GM23338 (cell line): ENCODE data around the gene PTPRN2. TPM values are rescaled to one million over a fixed set of nuclear protein-coding genes. Genes with fewer than 3 reads are reported as not detected.

Experiments
- ATAC-seq: fragments of 200-7000 bp; cut with Tn5 transposase; 3 replicates; pipeline ENCODE4 v1.9.1; 2020
- DNase-seq: peaks from one replicate; pipeline ENCODE4 v3.0.0-alpha.2; 2015; ENCODE audit warnings: low spot score
- H2AFZ ChIP-seq: fragments of 200-600 bp; sonication (generic); 2 replicates; pipeline ENCODE4 v1.8.0; 2016; ENCODE audit warnings: antibody characterized with exemption, mild to moderate bottlenecking, moderate library complexity
- H3F3A ChIP-seq: fragments of 200-600 bp; sonication (generic); replicated peaks from 2 replicates; pipeline ENCODE4 v1.8.0; 2017; ENCODE audit warnings: antibody characterized with exemption, mixed run types, low read depth
- H3K27ac ChIP-seq: fragments of 200-600 bp; sonication (generic); 2 replicates; pipeline ENCODE4 v1.6.1; 2016; ENCODE audit warnings: low read depth
- H3K27me3 ChIP-seq: fragments of 200-600 bp; sonication (generic); 2 replicates; pipeline ENCODE4 v1.8.0; 2016; ENCODE audit warnings: mild to moderate bottlenecking, mixed run types, moderate library complexity; ENCODE audit not compliant: insufficient read depth
- H3K36me3 ChIP-seq: fragments of 200-600 bp; sonication (generic); 2 replicates; pipeline ENCODE4 v1.8.0; 2016; ENCODE audit warnings: mild to moderate bottlenecking; ENCODE audit not compliant: insufficient read depth
- H3K4me1 ChIP-seq: fragments of 200-600 bp; sonication (generic); 2 replicates; pipeline ENCODE4 v1.8.0; 2016; ENCODE audit warnings: mild to moderate bottlenecking, moderate library complexity; ENCODE audit not compliant: insufficient read depth
- H3K4me2 ChIP-seq: fragments of 200-600 bp; sonication (generic); 2 replicates; pipeline ENCODE4 v1.7.1; 2017; ENCODE audit warnings: mixed run types
- H3K4me3 ChIP-seq: fragments of 200-600 bp; sonication (generic); 2 replicates; pipeline ENCODE4 v1.6.1; 2016; ENCODE audit warnings: mixed run types
- H3K79me2 ChIP-seq: fragments of 200-600 bp; sonication (generic); replicated peaks from 2 replicates; pipeline ENCODE4 v1.8.0; 2017; ENCODE audit warnings: mild to moderate bottlenecking; ENCODE audit not compliant: insufficient read depth
- H3K9me2 ChIP-seq: fragments of 200-600 bp; sonication (generic); 2 replicates; pipeline ENCODE4 v1.8.0; 2017; ENCODE audit not compliant: insufficient read depth
- H4K20me1 ChIP-seq: fragments of 200-600 bp; sonication (generic); replicated peaks from 2 replicates; pipeline ENCODE4 v1.8.0; 2017; ENCODE audit warnings: mild to moderate bottlenecking; ENCODE audit not compliant: insufficient read depth
- H3K27ac Mint-ChIP-seq: 2 replicates; pipeline ENCODE4 v1.8.0; 2020; ENCODE audit warnings: inconsistent platforms, mild to moderate bottlenecking, moderate library complexity, mixed read lengths
- H3K27me3 Mint-ChIP-seq: 3 replicates; pipeline ENCODE4 v1.8.0; 2022; ENCODE audit warnings: low read depth, mild to moderate bottlenecking, moderate library complexity, mixed read lengths, inconsistent platforms; ENCODE audit not compliant: insufficient read depth, poor library complexity
- H3K36me3 Mint-ChIP-seq: 3 replicates; pipeline ENCODE4 v1.8.0; 2021; ENCODE audit warnings: low read depth, mild to moderate bottlenecking, inconsistent platforms, moderate library complexity, mixed read lengths
- H3K4me1 Mint-ChIP-seq: 3 replicates; pipeline ENCODE4 v1.8.0; 2020; ENCODE audit warnings: mild to moderate bottlenecking, inconsistent platforms, mixed read lengths
- H3K4me3 Mint-ChIP-seq: 3 replicates; pipeline ENCODE4 v1.8.0; 2021; ENCODE audit warnings: moderate library complexity, mild to moderate bottlenecking, inconsistent platforms, mixed read lengths
- H3K9me3 Mint-ChIP-seq: 3 replicates; pipeline ENCODE4 v1.8.0; 2020; ENCODE audit warnings: moderate library complexity, mild to moderate bottlenecking, inconsistent platforms, mixed read lengths
- EZH2 ChIP-seq: fragments of 200-600 bp; sonication (generic); IDR thresholded peaks from one replicate; pipeline ENCODE4 v1.8.0; 2017; ENCODE audit warnings: antibody characterized with exemption, mild to moderate bottlenecking, low read depth; ENCODE audit not compliant: unreplicated experiment
- EZH2phosphoT487 ChIP-seq: fragments of 200-600 bp; sonication (generic); IDR thresholded peaks from one replicate; pipeline ENCODE4 v1.8.1; 2018; ENCODE audit warnings: antibody characterized with exemption; ENCODE audit not compliant: unreplicated experiment
- JUNB ChIP-seq: IDR thresholded peaks from one replicate; pipeline ENCODE4 v1.6.1; 2016; ENCODE audit warnings: antibody characterized with exemption; ENCODE audit not compliant: unreplicated experiment
- POLR2AphosphoS5 ChIP-seq: IDR thresholded peaks from 2 replicates; pipeline ENCODE4 v1.6.1; 2016; ENCODE audit warnings: antibody characterized with exemption, low read depth
- STAT1 ChIP-seq: IDR thresholded peaks from one replicate; pipeline ENCODE4 v1.6.1; 2016; ENCODE audit warnings: antibody characterized with exemption; ENCODE audit not compliant: unreplicated experiment
- ZNF114 ChIP-seq: fragments of 250-450 bp; sonication (Bioruptor Pico); IDR thresholded peaks from 2 replicates; pipeline ENCODE4 v1.5.0; 2020; ENCODE audit warnings: mild to moderate bottlenecking, moderate library complexity
- polyA plus RNA-seq: library from polyadenylated mRNA; unstranded; fragments of >200 nt; fragmentation: Nextera tagmentation; extraction: Ambion mirVana; gene quantifications from 2 replicates; pipeline ENCODE4 v1.2.1, GENCODE V29; 2016
- total RNA-seq: library from RNA; depleted of rRNA; stranded (reverse); fragments of >200 nt; shearing (Covaris generic); gene quantifications from 2 replicates; pipeline ENCODE4 v1.2.3, GENCODE V29; 2014
- TF ChIP-seq, protein P1 (sequence below): fragments of 250-450 bp; sonication (Bioruptor Pico); IDR thresholded peaks from 2 replicates; pipeline ENCODE4 v1.5.0; 2020; ENCODE audit warnings: mild to moderate bottlenecking, moderate library complexity

PTPRN2 gene
- total and polyA plus RNA-seq, 2 experiments from 2014 or later: 0.87 to 4.0 TPM

GRCh38 chr7:157730614-157731013 is 857.0 kb downstream of the PTPRN2 start:
- ATAC-seq: no peak
- Histone ChIP-seq H3K4me1 (no peaks in the 10 kb centered on the region), H3K4me2 (no peak overlapping the region), H3K4me3 (no peak overlapping the region), H4K20me1 (no peaks in the 10 kb centered on the region), H2AFZ (no peak overlapping the region), H3K9me2 (no peaks in the 10 kb centered on the region), H3K27me3 (no peaks in the 10 kb centered on the region), H3F3A (no peaks in the 10 kb centered on the region), H3K36me3 (no peaks in the 10 kb centered on the region), H3K27ac (no peak overlapping the region), H3K79me2 (no peaks in the 10 kb centered on the region)
- peaks cover 5% of the 10 kb centered on the region for H3K27me3 Mint-ChIP-seq
- no peak overlapping the region for H3K27ac Mint-ChIP-seq
- peaks cover 34% of the 10 kb centered on the region for H3K36me3 Mint-ChIP-seq
- H3K4me3 Mint-ChIP-seq: no peak overlapping the region
- DNase-seq: no peak
- peaks cover 77% of the 10 kb centered on the region for H3K9me3 Mint-ChIP-seq
- TF ChIP-seq POLR2AphosphoS5 (no peak), EZH2 (no peak), JUNB (no peak), STAT1 (no peak), ZNF114 (CRISPR knock-in tag) (no peak), EZH2phosphoT487 (no peak)
- no peaks in the 10 kb centered on the region for H3K4me1 Mint-ChIP-seq

DNA sequence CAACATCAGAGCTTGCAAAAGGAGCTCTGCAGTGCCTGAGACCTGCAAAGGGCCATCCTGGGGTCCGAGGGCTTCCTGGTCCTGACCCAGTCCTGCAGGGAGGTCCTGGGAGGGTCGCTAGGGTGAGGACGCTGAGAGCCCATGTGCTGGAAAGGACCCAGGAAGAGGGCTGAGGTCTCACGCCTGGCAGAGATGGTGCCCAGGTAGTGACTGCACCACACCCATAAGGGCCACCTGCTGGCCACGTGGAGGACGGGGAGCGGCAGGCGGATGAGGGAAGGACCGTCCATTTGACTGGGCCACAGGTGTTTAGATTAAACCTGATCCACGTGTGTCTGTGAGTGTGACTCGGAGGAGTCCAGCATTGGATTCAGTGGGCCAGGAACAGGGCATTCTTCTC is 858.1 kb downstream of the PTPRN2 start:
- Mint-ChIP-seq H3K4me3 (no peak overlapping the region), H3K9me3 (peaks cover 75% of the 10 kb centered on the region), H3K4me1 (no peaks in the 10 kb centered on the region), H3K36me3 (peaks cover 25% of the 10 kb centered on the region), H3K27me3 (peaks cover 3% of the 10 kb centered on the region), H3K27ac (no peak overlapping the region)
- no peak for ATAC-seq
- no peak overlapping the region for H3K4me2 ChIP-seq
- no peaks in the 10 kb centered on the region for H4K20me1 ChIP-seq
- no peaks in the 10 kb centered on the region for H3K9me2 ChIP-seq
- no peaks in the 10 kb centered on the region for H3K4me1 ChIP-seq
- no peak overlapping the region for H2AFZ ChIP-seq
- H3K27me3 ChIP-seq: no peaks in the 10 kb centered on the region
- no peak for DNase-seq
- H3K27ac ChIP-seq: no peak overlapping the region
- H3K4me3 ChIP-seq: no peak overlapping the region
- TF ChIP-seq ZNF114 (CRISPR knock-in tag): no peak
- TF ChIP-seq STAT1: no peak
- TF ChIP-seq, protein P1, sequence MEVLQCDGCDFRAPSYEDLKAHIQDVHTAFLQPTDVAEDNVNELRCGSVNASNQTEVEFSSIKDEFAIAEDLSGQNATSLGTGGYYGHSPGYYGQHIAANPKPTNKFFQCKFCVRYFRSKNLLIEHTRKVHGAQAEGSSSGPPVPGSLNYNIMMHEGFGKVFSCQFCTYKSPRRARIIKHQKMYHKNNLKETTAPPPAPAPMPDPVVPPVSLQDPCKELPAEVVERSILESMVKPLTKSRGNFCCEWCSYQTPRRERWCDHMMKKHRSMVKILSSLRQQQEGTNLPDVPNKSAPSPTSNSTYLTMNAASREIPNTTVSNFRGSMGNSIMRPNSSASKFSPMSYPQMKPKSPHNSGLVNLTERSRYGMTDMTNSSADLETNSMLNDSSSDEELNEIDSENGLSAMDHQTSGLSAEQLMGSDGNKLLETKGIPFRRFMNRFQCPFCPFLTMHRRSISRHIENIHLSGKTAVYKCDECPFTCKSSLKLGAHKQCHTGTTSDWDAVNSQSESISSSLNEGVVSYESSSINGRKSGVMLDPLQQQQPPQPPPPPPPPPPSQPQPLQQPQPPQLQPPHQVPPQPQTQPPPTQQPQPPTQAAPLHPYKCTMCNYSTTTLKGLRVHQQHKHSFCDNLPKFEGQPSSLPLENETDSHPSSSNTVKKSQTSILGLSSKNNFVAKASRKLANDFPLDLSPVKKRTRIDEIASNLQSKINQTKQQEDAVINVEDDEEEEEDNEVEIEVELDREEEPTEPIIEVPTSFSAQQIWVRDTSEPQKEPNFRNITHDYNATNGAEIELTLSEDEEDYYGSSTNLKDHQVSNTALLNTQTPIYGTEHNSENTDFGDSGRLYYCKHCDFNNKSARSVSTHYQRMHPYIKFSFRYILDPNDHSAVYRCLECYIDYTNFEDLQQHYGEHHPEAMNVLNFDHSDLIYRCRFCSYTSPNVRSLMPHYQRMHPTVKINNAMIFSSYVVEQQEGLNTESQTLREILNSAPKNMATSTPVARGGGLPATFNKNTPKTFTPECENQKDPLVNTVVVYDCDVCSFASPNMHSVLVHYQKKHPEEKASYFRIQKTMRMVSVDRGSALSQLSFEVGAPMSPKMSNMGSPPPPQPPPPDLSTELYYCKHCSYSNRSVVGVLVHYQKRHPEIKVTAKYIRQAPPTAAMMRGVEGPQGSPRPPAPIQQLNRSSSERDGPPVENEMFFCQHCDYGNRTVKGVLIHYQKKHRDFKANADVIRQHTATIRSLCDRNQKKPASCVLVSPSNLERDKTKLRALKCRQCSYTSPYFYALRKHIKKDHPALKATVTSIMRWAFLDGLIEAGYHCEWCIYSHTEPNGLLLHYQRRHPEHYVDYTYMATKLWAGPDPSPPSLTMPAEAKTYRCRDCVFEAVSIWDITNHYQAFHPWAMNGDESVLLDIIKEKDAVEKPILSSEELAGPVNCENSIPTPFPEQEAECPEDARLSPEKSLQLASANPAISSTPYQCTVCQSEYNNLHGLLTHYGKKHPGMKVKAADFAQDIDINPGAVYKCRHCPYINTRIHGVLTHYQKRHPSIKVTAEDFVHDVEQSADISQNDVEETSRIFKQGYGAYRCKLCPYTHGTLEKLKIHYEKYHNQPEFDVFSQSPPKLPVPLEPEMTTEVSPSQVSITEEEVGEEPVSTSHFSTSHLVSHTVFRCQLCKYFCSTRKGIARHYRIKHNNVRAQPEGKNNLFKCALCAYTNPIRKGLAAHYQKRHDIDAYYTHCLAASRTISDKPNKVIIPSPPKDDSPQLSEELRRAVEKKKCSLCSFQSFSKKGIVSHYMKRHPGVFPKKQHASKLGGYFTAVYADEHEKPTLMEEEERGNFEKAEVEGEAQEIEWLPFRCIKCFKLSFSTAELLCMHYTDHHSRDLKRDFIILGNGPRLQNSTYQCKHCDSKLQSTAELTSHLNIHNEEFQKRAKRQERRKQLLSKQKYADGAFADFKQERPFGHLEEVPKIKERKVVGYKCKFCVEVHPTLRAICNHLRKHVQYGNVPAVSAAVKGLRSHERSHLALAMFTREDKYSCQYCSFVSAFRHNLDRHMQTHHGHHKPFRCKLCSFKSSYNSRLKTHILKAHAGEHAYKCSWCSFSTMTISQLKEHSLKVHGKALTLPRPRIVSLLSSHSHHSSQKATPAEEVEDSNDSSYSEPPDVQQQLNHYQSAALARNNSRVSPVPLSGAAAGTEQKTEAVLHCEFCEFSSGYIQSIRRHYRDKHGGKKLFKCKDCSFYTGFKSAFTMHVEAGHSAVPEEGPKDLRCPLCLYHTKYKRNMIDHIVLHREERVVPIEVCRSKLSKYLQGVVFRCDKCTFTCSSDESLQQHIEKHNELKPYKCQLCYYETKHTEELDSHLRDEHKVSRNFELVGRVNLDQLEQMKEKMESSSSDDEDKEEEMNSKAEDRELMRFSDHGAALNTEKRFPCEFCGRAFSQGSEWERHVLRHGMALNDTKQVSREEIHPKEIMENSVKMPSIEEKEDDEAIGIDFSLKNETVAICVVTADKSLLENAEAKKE (CRISPR knock-in tag): no peak
- no peaks in the 10 kb centered on the region for H3K79me2 ChIP-seq
- H3K36me3 ChIP-seq: no peaks in the 10 kb centered on the region
- no peaks in the 10 kb centered on the region for H3F3A ChIP-seq
